Erythroblast (primary cell): Measurements from ENCODE around the gene GUK1.

Source experiments
- GATA1 ChIP-seq: IDR thresholded peaks from 2 replicates; pipeline ENCODE4 v1.6.1; 2011; ENCODE audit warnings: low read depth, mild to moderate bottlenecking, control low read depth, low read length, moderate library complexity
- POLR2A ChIP-seq: IDR thresholded peaks from 2 replicates; pipeline ENCODE4 v1.6.1; 2011; ENCODE audit warnings: mild to moderate bottlenecking, low read length

GRCh38 chr1:228142701-228143136 lies 2.6 kb downstream of the GUK1 start:
- TF ChIP-seq POLR2A (no peak), GATA1 (no peak)
